LNCaP clone FGC (cell line): ENCODE measurements around the gene DKKL1.

Experiments used
- DNase-seq: peaks from one replicate; pipeline ENCODE4 v3.0.0-alpha.2; 2011; ENCODE audit warnings: low read depth
- H3K4me3 ChIP-seq: 2 replicates; pipeline ENCODE4 v1.5.1; 2011; ENCODE audit warnings: mild to moderate bottlenecking, low read depth, low read length, control low read depth
- TF ChIP-seq, protein P1 (sequence below): IDR thresholded peaks from 2 replicates; pipeline ENCODE4 v1.5.1; 2012; ENCODE audit warnings: mild to moderate bottlenecking; ENCODE audit not compliant: control insufficient read depth, insufficient read depth; ENCODE audit errors: extremely low read depth

The DKKL1 gene

DNA sequence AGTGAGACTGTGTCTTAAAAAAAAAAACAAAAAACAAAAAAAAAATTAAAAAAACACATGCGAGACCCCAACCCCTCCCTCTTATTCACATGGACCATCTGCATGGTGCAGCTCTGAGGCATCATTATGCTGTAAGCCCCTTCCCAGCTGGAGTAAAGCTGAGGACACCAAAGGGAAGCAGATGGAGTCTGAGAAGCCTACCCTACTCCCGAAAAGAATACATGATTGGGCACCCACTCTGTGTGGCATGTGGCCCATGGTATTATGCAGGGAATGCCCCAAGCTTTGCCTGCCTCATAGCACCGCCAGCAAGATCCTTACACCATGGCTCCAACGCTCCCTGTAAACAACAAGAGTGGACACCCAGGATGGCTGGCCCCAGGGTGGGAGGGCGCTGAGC, 54.8 kb downstream of the DKKL1 start:
- TF ChIP-seq, protein P1, sequence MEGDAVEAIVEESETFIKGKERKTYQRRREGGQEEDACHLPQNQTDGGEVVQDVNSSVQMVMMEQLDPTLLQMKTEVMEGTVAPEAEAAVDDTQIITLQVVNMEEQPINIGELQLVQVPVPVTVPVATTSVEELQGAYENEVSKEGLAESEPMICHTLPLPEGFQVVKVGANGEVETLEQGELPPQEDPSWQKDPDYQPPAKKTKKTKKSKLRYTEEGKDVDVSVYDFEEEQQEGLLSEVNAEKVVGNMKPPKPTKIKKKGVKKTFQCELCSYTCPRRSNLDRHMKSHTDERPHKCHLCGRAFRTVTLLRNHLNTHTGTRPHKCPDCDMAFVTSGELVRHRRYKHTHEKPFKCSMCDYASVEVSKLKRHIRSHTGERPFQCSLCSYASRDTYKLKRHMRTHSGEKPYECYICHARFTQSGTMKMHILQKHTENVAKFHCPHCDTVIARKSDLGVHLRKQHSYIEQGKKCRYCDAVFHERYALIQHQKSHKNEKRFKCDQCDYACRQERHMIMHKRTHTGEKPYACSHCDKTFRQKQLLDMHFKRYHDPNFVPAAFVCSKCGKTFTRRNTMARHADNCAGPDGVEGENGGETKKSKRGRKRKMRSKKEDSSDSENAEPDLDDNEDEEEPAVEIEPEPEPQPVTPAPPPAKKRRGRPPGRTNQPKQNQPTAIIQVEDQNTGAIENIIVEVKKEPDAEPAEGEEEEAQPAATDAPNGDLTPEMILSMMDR, result no peak
- H3K4me3 ChIP-seq, result no peak overlapping the region
- DNase-seq, result no peak

DNA sequence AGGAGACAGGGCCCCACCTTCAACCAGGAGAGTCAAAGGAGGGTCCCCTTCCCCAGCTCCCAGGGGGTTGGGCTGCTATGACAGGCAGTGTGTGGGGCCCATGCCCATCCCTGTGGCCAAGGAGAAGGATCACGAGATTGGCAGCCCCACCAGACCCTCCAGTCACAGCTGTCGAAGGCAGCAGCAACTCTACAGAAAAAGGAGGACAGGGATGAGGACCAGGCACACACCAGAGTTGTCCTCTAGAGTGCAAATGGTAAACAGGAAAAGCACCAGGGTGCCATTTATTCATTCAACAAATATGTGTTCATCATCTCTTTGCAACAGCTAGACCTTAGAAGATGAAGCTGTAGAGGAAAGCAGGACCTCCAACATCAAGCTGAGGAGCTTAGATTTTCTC, 55.5 kb downstream of the DKKL1 start:
- TF ChIP-seq, protein P1, result no peak
- DNase-seq, result no peak
- no peak overlapping the region for H3K4me3 ChIP-seq

DNA sequence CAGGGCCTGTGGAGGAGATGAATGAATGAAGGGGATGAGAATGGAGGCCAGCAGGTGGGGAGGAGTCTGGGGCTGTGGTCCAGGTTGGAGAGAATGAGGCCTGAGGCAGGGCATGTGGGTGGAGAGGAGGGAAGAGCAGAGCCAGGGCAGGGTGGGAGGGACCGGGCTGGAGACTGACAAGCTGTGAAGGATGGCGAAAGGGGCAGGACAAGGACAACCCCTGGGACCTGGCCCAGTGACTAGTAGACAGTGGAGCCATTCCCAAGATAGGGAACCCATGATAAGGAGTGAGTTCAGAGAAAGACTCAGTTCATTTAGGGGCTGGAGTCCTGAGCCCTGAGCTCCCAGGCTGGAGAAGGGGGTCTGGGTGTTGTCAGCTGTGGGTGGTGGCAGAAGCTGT, 56.5 kb downstream of the DKKL1 start:
- TF ChIP-seq, protein P1, result no peak
- no peak for DNase-seq
- H3K4me3 ChIP-seq, result no peak overlapping the region

DNA sequence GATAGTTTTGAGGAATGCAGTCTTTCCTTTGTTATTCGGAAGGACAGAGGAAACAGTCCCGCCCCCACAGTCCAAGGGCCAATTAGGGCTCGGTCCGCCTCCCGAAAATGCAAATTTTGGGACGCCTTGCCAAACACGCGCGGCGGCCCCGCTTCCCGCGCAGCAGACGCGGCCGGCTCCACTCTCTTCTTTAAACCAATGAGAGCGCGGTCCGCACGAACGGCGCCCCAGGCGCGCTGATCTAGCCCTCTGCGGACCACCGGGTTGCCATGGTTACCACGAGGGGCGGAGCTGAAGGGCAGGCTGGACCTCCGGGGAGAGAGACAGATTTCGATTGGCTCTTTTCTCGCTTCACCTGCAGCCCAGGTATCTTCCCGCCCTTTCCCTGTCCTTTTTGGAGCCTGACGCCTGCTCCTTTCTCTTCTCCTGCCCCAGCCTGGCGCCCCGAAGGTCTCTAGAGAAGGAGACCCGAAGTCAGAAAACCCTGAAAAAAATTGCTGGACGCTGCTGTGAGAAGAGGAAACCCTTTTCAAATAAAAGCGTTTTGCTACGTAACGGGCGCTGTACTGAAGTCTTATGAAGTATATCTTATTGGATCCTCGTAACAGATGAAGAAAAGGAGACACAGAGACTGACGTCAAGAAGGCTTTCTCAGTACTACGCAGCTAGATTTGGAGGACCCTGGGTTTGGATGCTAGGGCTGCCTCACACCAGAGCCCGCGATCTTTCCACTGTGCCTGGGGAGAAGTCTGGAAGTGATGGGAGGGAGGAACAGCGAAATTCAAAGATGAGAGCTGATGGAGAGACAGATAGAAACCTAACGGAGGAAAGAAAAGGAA, 57.6 kb downstream of the DKKL1 start:
- peak overlapping the region; percentile 38 for H3K4me3 ChIP-seq
- TF ChIP-seq, protein P1, result no peak

DNA sequence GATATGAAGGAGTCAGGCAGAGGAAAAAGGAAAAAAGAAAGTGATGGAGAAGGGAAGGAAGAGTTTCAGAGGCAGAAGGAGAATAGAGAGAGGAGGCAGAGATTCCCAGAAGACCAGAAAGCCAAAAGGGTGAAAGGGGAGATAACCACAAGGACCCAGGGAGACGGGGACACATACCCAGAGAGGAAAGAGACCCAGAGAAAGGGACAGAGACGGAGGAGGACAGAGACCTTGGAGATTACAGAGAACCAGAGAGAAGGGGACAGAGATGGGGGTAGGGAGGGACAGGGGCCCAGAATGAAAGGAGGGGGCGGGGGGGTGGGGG, 58.2 kb downstream of the DKKL1 start:
- DNase-seq, result no peak
- no peak overlapping the region for H3K4me3 ChIP-seq
- TF ChIP-seq, protein P1, result no peak

More for the DNA sequence above, 57.6 kb downstream of the DKKL1 start:
- peak; percentile 28 for DNase-seq

DNA sequence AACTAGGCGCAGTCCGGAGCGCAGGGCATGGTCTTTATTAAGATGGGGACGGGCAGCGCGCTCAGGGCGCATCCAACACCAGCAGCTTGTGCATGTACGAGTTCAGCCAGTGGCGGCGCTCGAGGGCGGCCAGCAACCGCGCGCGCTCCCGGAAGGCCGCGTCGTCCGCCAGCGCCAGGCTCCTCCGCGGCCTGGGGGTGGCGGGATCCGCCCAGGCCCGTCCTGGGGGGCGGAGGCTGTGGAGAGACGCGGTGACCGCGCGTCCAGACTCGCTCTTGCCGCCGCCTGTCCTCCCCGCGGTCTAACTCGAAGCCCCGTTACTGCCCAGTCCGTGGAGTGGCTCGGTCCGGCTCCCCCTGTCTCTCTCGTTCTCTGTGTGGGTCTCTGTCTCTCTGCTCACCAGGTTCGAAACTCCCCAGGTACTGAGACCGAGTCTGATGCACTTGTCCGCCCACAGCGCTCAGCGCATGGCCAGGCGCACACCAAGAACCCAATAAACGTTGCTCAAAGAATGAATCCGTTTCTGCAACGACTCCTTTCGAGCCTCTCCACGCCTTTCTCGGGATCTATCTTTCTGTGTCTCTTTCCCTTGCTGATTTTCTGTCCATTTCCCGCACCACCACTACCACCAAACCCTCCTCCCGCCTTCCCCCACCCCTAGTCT, 58.9 kb downstream of the DKKL1 start:
- no peak overlapping the region for H3K4me3 ChIP-seq
- TF ChIP-seq, protein P1, result peak; percentile 40; the same call in 1 of the 2 replicates
- no peak for DNase-seq
